ENCODE data around the gene ADCY7. TPM values are rescaled to one million over a fixed set of nuclear protein-coding genes. Genes with fewer than 3 reads are reported as not detected.

The ADCY7 gene
- total RNA-seq, 3 donors from 2014 or later (not counting 1 experiment from before 2014, with no cell fraction given), result 479 to 591 (median 512) TPM

- ATAC-seq, result peak; percentile 70 to 93 (median 93)
- peak overlapping the region; percentile 26 for H3K4me3 ChIP-seq (ENCODE audit: low read length)
- H3K27ac Mint-ChIP-seq, result peak overlapping the region; percentile 91 to 99
- WGBS (ENCODE audit: insufficient coverage), result 2% methylated on average over 7 of the region's 7 CpGs
- H3K36me3 ChIP-seq (ENCODE audit: control insufficient read depth, insufficient read depth, low read length), result peaks cover 10% of the 10 kb centered on the region
- peaks cover 88% of the 10 kb centered on the region for H3K4me1 ChIP-seq (ENCODE audit: control insufficient read depth, insufficient read depth, low read length)
- H3K27me3 ChIP-seq (ENCODE audit: control insufficient read depth, insufficient read depth, low read length), result no peaks in the 10 kb centered on the region
- H3K4me1 Mint-ChIP-seq, result peaks cover 82 to 96% of the 10 kb centered on the region in 2 donors
- H3K4me3 Mint-ChIP-seq, result peak overlapping the region; percentile 91
- H3K27me3 Mint-ChIP-seq (ENCODE audit: low read depth in 2 of 2), result no peaks in the 10 kb centered on the region
- peaks cover 0 to 4% of the 10 kb centered on the region in 2 donors for H3K9me3 Mint-ChIP-seq
- intact Hi-C loops (cut with micrococcal nuclease), result loop anchor here (1.0 to 5.0 kb wide), 4 partner anchors 16 to 57 kb away; partner anchors contain the start of gene ADCY7
- DNase-seq, result peak; percentile 76 to 82
- peaks cover 7% of the 10 kb centered on the region for H3K36me3 Mint-ChIP-seq
- peak overlapping the region; percentile 85 for H3K27ac ChIP-seq (ENCODE audit: low read length)
- TF ChIP-seq, protein P1, sequence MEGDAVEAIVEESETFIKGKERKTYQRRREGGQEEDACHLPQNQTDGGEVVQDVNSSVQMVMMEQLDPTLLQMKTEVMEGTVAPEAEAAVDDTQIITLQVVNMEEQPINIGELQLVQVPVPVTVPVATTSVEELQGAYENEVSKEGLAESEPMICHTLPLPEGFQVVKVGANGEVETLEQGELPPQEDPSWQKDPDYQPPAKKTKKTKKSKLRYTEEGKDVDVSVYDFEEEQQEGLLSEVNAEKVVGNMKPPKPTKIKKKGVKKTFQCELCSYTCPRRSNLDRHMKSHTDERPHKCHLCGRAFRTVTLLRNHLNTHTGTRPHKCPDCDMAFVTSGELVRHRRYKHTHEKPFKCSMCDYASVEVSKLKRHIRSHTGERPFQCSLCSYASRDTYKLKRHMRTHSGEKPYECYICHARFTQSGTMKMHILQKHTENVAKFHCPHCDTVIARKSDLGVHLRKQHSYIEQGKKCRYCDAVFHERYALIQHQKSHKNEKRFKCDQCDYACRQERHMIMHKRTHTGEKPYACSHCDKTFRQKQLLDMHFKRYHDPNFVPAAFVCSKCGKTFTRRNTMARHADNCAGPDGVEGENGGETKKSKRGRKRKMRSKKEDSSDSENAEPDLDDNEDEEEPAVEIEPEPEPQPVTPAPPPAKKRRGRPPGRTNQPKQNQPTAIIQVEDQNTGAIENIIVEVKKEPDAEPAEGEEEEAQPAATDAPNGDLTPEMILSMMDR (IDR thresholded peaks at IDR 0.05), result no peak
- no peaks in the 10 kb centered on the region for H3K9me3 ChIP-seq (ENCODE audit: control insufficient read depth, insufficient read depth, low read length)
Observed at GRCh38 chr16:50282010-50282538, 15.7 kb downstream of the ADCY7 start.

DNA sequence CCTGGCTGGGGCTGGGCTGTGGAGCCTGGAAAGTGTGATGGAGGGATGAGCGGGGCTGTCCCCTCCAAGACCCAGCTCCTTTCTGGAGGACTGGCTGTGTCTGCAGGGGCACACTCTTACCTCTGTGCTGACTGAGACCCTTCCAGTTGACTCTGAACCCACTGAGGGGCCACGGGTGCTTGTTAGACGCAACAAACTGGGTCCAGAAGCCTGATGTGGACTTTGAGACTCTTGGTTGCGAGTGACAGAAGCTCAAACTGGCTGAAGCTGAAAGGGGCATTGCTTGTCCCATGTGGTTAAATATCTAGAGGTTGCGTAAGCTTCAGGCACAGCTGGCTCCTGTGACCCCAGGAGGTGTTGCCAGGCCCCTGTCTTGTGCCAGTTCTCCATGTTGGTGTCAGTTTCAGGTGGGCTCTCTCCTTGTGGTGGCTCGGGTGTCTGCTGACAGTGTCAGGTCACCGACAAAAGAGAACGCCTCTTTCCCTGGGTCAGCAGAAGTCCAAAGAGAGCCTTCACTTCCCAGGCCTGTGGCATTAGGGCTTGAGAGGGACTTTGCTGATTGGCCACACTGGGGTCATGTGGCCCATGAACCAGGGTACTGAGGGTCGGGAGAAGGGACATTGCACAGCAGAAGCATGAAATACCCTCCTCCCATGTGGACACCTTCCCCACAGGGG is 16.7 kb downstream of the ADCY7 start:
- Histone ChIP-seq H3K27me3 (ENCODE audit: control insufficient read depth, insufficient read depth, low read length) (no peaks in the 10 kb centered on the region), H3K36me3 (ENCODE audit: control insufficient read depth, insufficient read depth, low read length) (peaks cover 16% of the 10 kb centered on the region), H3K4me1 (ENCODE audit: control insufficient read depth, insufficient read depth, low read length) (peaks cover 86% of the 10 kb centered on the region), H3K9me3 (ENCODE audit: control insufficient read depth, insufficient read depth, low read length) (no peaks in the 10 kb centered on the region), H3K27ac (ENCODE audit: low read length) (peak overlapping the region; percentile 85), H3K4me3 (ENCODE audit: low read length) (no peak overlapping the region)
- peak in 1 of 3 donors; percentile 12 for ATAC-seq
- Mint-ChIP-seq H3K27me3 (ENCODE audit: low read depth in 2 of 2) (no peaks in the 10 kb centered on the region), H3K27ac (peak overlapping the region; percentile 91 to 99), H3K9me3 (peaks cover 0 to 4% of the 10 kb centered on the region in 2 donors), H3K4me1 (peaks cover 78 to 94% of the 10 kb centered on the region in 2 donors), H3K4me3 (peak overlapping the region; percentile 91), H3K36me3 (peaks cover 7% of the 10 kb centered on the region)
- TF ChIP-seq, protein P1 (IDR thresholded peaks at IDR 0.05), result no peak
- DNase-seq, result no peak
- intact Hi-C loops (cut with micrococcal nuclease), result loop anchor here (1.0 to 5.0 kb wide), 4 partner anchors 17 to 56 kb away; partner anchors contain the start of gene ADCY7
- WGBS (ENCODE audit: insufficient coverage), result 48% methylated on average over 9 of the region's 9 CpGs

- Histone ChIP-seq H3K36me3 (ENCODE audit: control insufficient read depth, insufficient read depth, low read length) (peaks cover 27% of the 10 kb centered on the region), H3K9me3 (ENCODE audit: control insufficient read depth, insufficient read depth, low read length) (no peaks in the 10 kb centered on the region), H3K4me3 (ENCODE audit: low read length) (no peak overlapping the region), H3K27me3 (ENCODE audit: control insufficient read depth, insufficient read depth, low read length) (no peaks in the 10 kb centered on the region), H3K27ac (ENCODE audit: low read length) (peak overlapping the region; percentile 85), H3K4me1 (ENCODE audit: control insufficient read depth, insufficient read depth, low read length) (peaks cover 84% of the 10 kb centered on the region)
- TF ChIP-seq, protein P1 (IDR thresholded peaks at IDR 0.05), result no peak
- no peaks in the 10 kb centered on the region for H3K9me3 Mint-ChIP-seq
- WGBS (ENCODE audit: insufficient coverage), result 26% methylated on average over 13 of the region's 14 CpGs
- DNase-seq, result peak in 1 of 2 donors; percentile 49
- peak overlapping the region; percentile 91 for H3K4me3 Mint-ChIP-seq
- no peaks in the 10 kb centered on the region for H3K36me3 Mint-ChIP-seq
- peak overlapping the region; percentile 91 to 99 for H3K27ac Mint-ChIP-seq
- intact Hi-C loops (cut with micrococcal nuclease), result loop anchor here (5.0 kb wide), 2 partner anchors 37 to 57 kb away; no protein-coding TSS in a partner anchor
- H3K4me1 Mint-ChIP-seq, result peaks cover 77 to 93% of the 10 kb centered on the region in 2 donors
- H3K27me3 Mint-ChIP-seq (ENCODE audit: low read depth in 2 of 2), result no peaks in the 10 kb centered on the region
- peak in 2 of 3 donors; percentile 24 to 25 for ATAC-seq
Observed at GRCh38 chr16:50284131-50284911, 18.0 kb downstream of the ADCY7 start.

Data from natural killer cell (primary cell).